Right atrium auricular region (tissue), 2 donors: ENCODE results near the gene MGAT1. TPM values are rescaled to one million over a fixed set of nuclear protein-coding genes. Genes with fewer than 3 reads are reported as not detected.
"Not testable (repeated sequence)": the region's sequence is repeated elsewhere in the genome, so short reads cannot be mapped to it uniquely, and the experiment has no call there.

Experiments used
- DNase-seq: peaks from one replicate; pipeline ENCODE4 v3.0.0-alpha.2; 2019; ENCODE audit warnings: low spot score
- H3K27ac ChIP-seq, 2 donors: fragments of 200-600 bp; sonication (generic); 1 replicate in 1 of 2; 2 replicates in 1 of 2; pipeline ENCODE4 v1.5.1; 2016 to 2019
- H3K27me3 ChIP-seq, 2 donors: fragments of 200-600 bp; sonication (generic); one replicate each; pipeline versions ENCODE4 v1.5.1 to v1.6.0; 2017 to 2019
- H3K36me3 ChIP-seq: fragments of 200-600 bp; sonication (generic); one replicate; pipeline ENCODE4 v1.5.1; 2016
- H3K4me1 ChIP-seq, 2 donors: fragments of 200-600 bp; sonication (generic); one replicate each; pipeline versions ENCODE4 v1.5.1 to v1.6.0; 2017 to 2019
- H3K4me3 ChIP-seq, 2 donors: fragments of 200-600 bp; sonication (generic); 1 replicate in 1 of 2; 2 replicates in 1 of 2; pipeline ENCODE4 v1.5.1; 2017 to 2019; ENCODE audit warnings: mild to moderate bottlenecking in 1 of 2, moderate library complexity in 1 of 2
- H3K9me3 ChIP-seq, 2 donors: fragments of 200-600 bp; sonication (generic); one replicate each; pipeline ENCODE4 v1.5.1; 2019
- total RNA-seq, 2 donors: library from RNA; depleted of rRNA; stranded (reverse); fragments of >200 nt; gene quantifications; one replicate each; pipeline ENCODE4 v1.1.0, GENCODE V29; 2016
- TF ChIP-seq, protein P1 (sequence below), 2 donors: fragments of 200-600 bp; sonication (generic); IDR thresholded peaks; one replicate each; pipeline ENCODE4 v1.5.1; 2019; ENCODE audit warnings: antibody characterized with exemption in 2 of 2

MGAT1 gene
- total RNA-seq, 2 donors from 2014 or later = 84.1 to 130 TPM

DNA sequence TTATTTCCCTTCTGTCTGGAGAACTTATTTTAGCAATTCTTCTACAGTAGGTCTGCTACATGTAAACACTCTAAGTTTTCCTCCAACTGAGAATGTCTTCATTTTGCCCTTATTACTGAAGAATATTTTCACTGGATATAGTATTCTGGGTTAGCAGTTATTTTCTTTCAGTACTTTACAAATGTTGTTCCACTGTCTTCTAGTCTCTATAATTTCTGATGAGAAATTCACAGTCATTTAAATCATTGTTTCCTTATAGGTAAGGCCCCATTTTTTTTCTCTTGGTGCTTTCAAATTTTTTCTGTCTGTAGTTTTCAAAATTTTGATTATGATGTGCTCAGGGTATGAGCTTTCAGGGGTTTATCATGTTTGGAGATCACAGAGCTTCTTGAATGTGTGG lies 30.8 kb downstream of the MGAT1 start:
- TF ChIP-seq, protein P1, sequence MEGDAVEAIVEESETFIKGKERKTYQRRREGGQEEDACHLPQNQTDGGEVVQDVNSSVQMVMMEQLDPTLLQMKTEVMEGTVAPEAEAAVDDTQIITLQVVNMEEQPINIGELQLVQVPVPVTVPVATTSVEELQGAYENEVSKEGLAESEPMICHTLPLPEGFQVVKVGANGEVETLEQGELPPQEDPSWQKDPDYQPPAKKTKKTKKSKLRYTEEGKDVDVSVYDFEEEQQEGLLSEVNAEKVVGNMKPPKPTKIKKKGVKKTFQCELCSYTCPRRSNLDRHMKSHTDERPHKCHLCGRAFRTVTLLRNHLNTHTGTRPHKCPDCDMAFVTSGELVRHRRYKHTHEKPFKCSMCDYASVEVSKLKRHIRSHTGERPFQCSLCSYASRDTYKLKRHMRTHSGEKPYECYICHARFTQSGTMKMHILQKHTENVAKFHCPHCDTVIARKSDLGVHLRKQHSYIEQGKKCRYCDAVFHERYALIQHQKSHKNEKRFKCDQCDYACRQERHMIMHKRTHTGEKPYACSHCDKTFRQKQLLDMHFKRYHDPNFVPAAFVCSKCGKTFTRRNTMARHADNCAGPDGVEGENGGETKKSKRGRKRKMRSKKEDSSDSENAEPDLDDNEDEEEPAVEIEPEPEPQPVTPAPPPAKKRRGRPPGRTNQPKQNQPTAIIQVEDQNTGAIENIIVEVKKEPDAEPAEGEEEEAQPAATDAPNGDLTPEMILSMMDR (IDR thresholded peaks at IDR 0.05) = no peak
- DNase-seq = no peak
- Histone ChIP-seq H3K4me1 (no peaks in the 10 kb centered on the region), H3K9me3 (peaks cover 5 to 8% of the 10 kb centered on the region in 2 donors), H3K4me3 (no peak overlapping the region), H3K27me3 (no peaks in the 10 kb centered on the region), H3K27ac (no peak overlapping the region), H3K36me3 (no peaks in the 10 kb centered on the region)

DNA sequence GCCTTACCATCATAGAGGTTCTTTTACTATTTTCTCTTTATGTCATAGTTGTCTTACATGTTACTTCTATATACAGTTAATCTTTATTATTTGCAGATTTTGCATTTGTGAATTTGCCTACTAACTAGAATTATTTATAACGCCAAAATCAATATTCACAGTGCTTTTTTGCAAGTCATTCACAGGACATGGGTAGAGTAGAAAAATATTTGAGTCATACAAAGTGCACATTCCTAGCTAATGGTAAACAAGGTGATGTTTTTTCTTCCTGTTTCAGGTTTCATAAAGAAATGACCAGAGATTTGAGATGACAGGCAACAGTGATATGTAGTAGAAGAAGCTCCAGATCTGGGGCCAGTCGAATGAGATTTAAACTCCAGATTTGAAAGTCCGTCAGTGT lies 32.8 kb downstream of the MGAT1 start:
- Histone ChIP-seq H3K4me1 (no peaks in the 10 kb centered on the region), H3K27me3 (no peaks in the 10 kb centered on the region), H3K27ac (no peak overlapping the region), H3K9me3 (peaks cover 5 to 15% of the 10 kb centered on the region in 2 donors), H3K4me3 (no peak overlapping the region), H3K36me3 (no peaks in the 10 kb centered on the region)
- TF ChIP-seq, protein P1 (IDR thresholded peaks at IDR 0.05) = no peak
- DNase-seq = no peak

DNA sequence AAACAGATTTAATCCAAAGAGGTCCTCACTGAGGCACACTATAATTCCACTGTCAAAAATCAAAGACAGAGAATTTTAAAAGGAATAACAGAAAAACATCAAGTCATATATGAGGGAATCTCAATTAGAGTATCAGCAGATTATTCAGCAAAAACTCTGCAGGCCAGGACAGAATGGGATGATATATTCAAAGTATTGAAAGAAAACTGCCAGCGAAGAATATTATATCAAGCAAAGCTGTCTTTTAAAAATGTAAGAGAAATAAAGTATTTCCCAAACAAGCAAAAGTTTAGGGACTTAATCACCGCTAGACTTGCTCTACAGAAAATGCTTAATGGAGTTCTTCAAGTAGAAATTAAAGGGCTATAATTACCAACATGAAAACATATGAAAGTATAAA lies 47.0 kb downstream of the MGAT1 start:
- peaks cover 6 to 26% of the 10 kb centered on the region in 2 donors for H3K9me3 ChIP-seq
- TF ChIP-seq, protein P1 (IDR thresholded peaks at IDR 0.05) = no peak
- no peaks in the 10 kb centered on the region for H3K4me1 ChIP-seq
- DNase-seq = no peak
- H3K36me3 ChIP-seq = no peaks in the 10 kb centered on the region
- H3K27me3 ChIP-seq = no peaks in the 10 kb centered on the region
- no peak overlapping the region for H3K27ac ChIP-seq
- no peak overlapping the region for H3K4me3 ChIP-seq

DNA sequence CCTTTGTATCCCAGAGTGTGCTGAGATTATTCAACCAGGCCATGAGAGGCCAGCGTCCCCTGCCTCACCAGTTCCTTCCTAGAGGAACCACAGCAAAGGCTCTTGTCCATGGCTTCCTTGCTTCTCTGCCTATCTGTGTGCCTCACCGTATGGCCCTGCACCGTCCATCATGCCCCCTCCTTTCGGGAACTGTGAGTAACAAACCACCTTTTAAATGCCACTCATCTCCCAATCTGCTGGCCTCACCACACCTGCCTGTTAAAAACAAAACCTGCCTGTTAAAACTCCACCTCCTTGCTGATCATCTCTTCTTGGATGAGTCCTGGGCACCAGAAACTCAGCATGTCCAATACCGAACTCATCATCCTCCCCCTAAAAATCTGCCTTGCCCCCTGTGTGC lies 58.4 kb downstream of the MGAT1 start:
- H3K9me3 ChIP-seq = no peaks in the 10 kb centered on the region
- no peak for DNase-seq
- TF ChIP-seq, protein P1 (IDR thresholded peaks at IDR 0.05) = no peak
- H3K4me3 ChIP-seq = no peak overlapping the region
- H3K27me3 ChIP-seq = no peaks in the 10 kb centered on the region
- H3K27ac ChIP-seq = no peak overlapping the region
- no peaks in the 10 kb centered on the region for H3K36me3 ChIP-seq
- H3K4me1 ChIP-seq = no peaks in the 10 kb centered on the region

DNA sequence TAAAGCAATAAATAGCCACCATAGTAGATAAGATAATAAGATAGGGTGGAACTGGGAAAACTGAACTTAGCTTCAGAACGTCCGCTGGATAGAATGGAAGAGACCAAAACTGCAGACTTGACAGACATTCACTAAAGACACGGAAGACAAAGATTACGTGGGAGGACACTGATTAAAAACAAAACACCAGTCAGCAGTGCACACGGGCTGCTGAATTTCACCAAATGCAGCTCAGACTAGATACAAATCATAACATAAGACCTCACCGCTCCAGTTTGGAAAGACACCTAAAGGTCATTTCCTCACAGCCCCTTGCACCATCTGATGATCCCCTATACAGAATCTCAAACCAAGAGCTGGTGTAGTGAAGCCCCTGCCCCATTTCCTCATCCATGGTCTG lies 59.9 kb downstream of the MGAT1 start:
- TF ChIP-seq, protein P1 (IDR thresholded peaks at IDR 0.05) = no peak
- Histone ChIP-seq H3K9me3 (no peaks in the 10 kb centered on the region), H3K27me3 (no peaks in the 10 kb centered on the region), H3K4me1 (no peaks in the 10 kb centered on the region), H3K4me3 (no peak overlapping the region), H3K27ac (no peak overlapping the region), H3K36me3 (no peaks in the 10 kb centered on the region)
- no peak for DNase-seq

DNA sequence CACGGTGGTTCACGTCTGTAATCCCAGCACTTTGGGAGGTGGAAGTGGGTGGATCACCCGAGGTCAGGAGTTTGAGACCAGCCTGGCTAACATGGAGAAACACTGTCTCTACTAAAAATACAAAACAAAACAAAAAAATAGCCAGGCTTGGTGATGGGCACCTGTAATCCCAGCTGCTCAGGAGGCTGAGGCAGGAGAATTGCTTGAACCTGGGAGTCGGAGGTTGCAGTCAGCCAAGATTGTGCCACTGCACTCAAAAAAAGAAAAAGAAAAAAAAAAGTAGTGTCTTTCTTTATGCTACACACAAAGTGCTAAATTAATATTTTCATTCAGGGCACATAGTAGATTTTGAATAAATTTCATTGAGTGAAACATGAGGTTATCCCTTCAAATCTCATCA lies 61.7 kb downstream of the MGAT1 start:
- H3K27me3 ChIP-seq, DNase-seq, H3K4me3 ChIP-seq: not testable (repeated sequence)

More for the DNA sequence above, 61.7 kb downstream of the MGAT1 start:
- H3K9me3 ChIP-seq, H3K4me1 ChIP-seq, H3K27ac ChIP-seq, H3K36me3 ChIP-seq: not testable (repeated sequence)
